ENCODE data around the gene SARDH. TPM values are rescaled to one million over a fixed set of nuclear protein-coding genes. Genes with fewer than 3 reads are reported as not detected.

The SARDH gene
- total and polyA plus RNA-seq, 2 of the 8 experiments (the other 6 are each of a cell fraction or from before 2014, with no cell fraction given) = 6.4 to 7.4 TPM

GRCh38 chr9:133614056-133614455 lies 124.1 kb downstream of the SARDH start:
- H3K23ac ChIP-seq (ENCODE audit: insufficient read length) = no peak overlapping the region
- H4K91ac ChIP-seq (replicated peaks; ENCODE audit: insufficient read length, low read length) = no peak overlapping the region
- no peaks in the 10 kb centered on the region for H3K79me2 ChIP-seq (ENCODE audit: control insufficient read depth in 1 of 2, insufficient read depth in 2 of 2, low read length in 2 of 2)
- no peak overlapping the region for H3K4me3 ChIP-seq (ENCODE audit: extremely low read depth in 1 of 4, insufficient read depth in 2 of 4, low read depth in 3 of 4, low read length in 4 of 4)
- no peak overlapping the region for H2BK120ac ChIP-seq (replicated peaks; ENCODE audit: low read depth, low read length)
- H3K9ac ChIP-seq (replicated peaks in 1 of 4; ENCODE audit: extremely low read depth in 1 of 4, low read depth in 3 of 4, low read length in 3 of 4) = no peak overlapping the region
- no peak overlapping the region for H3K4ac ChIP-seq (replicated peaks; ENCODE audit: insufficient read length, low read depth, low read length)
- H2AK5ac ChIP-seq (ENCODE audit: low read depth, low read length) = no peak overlapping the region
- H2AFZ ChIP-seq (ENCODE audit: low read length) = no peak overlapping the region
- H3K23me2 ChIP-seq (ENCODE audit: low read depth, low read length) = peaks cover under 1% of the 10 kb centered on the region; the same call in 1 of the 2 replicates
- H3K14ac ChIP-seq (ENCODE audit: insufficient read length) = no peak overlapping the region
- no peak overlapping the region for H3K27ac ChIP-seq (ENCODE audit: low read depth, low read length)
- ChIA-PET CTCF (ENCODE audit: partially characterized antibody) (interaction anchor here (0.9 to 1.5 kb wide), 4 partner anchors 9 to 103 kb away, joined by 3 to 6 read pairs (median 4); no protein-coding TSS in a partner anchor), POLR2A (ENCODE audit: partially characterized antibody) (interaction anchor here (1.5 kb wide), 1 partner anchor 51 kb away, joined by 3 read pairs; no protein-coding TSS in a partner anchor)
- no peak overlapping the region for H4K5ac ChIP-seq (ENCODE audit: insufficient read length, low read depth, low read length)
- no peak overlapping the region for H2BK12ac ChIP-seq (ENCODE audit: low read depth, low read length)
- DNase-seq (ENCODE audit: low read depth in 1 of 2, low spot score in 2 of 2) (no peak), FAIRE-seq (no peak)
- no peaks in the 10 kb centered on the region for H4K20me1 ChIP-seq (replicated peaks in 1 of 2; ENCODE audit: control insufficient read depth in 1 of 2, insufficient read depth in 2 of 2, low read length in 2 of 2)
- no peak overlapping the region for H3K18ac ChIP-seq (ENCODE audit: extremely low read depth, low read length)
- H3K4me1 ChIP-seq (replicated peaks in 1 of 4; ENCODE audit: control insufficient read depth in 3 of 4, insufficient read depth in 4 of 4, low read length in 3 of 4) = no peaks in the 10 kb centered on the region
- H3K4me2 ChIP-seq (ENCODE audit: insufficient read depth in 1 of 2, low read depth in 2 of 2, low read length in 2 of 2) = no peak overlapping the region
- 85% methylated on average over 10 of the region's 10 CpGs; no CpG with 5 or more reads in 1 of the 2 experiments for WGBS, 2 experiments (ENCODE audit: extremely low coverage in 1 of 2, insufficient coverage in 1 of 2, insufficient read length in 1 of 2, insufficient replicate concordance in 2 of 2, low coverage in 1 of 2, low lambda C conversion rate in 2 of 2, missing lambda C conversion rate in 1 of 2)
- H3K9me3 ChIP-seq (ENCODE audit: insufficient read depth in 2 of 2, low read depth in 1 of 2, low read length in 1 of 2) = no peaks in the 10 kb centered on the region
- no peaks in the 10 kb centered on the region for H3K36me3 ChIP-seq (ENCODE audit: control insufficient read depth in 2 of 4, insufficient read depth in 4 of 4, low read length in 3 of 4)
- no peak overlapping the region for H2BK20ac ChIP-seq (ENCODE audit: low read length)
- no peak overlapping the region for H4K8ac ChIP-seq (ENCODE audit: extremely low read depth, insufficient read depth, low read length)
- no peak overlapping the region for H2BK15ac ChIP-seq (ENCODE audit: low read length)
- H3K79me1 ChIP-seq (ENCODE audit: low read depth, low read length) = no peaks in the 10 kb centered on the region
- H3K56ac ChIP-seq (replicated peaks; ENCODE audit: insufficient read length, low read depth, low read length) = no peak overlapping the region
- no peak overlapping the region for H2BK5ac ChIP-seq (ENCODE audit: low read depth, low read length)
- peaks cover 0 to 9% (median 2%) of the 10 kb centered on the region in 4 experiments; a peak in 4 of 7 replicates for H3K27me3 ChIP-seq (replicated peaks in 1 of 4; ENCODE audit: control insufficient read depth in 3 of 4, extremely low read depth in 1 of 4, insufficient read depth in 3 of 4, low read length in 3 of 4)
- TF ChIP-seq SP4 (IDR thresholded peaks at IDR 0.05; ENCODE audit: low read length) (no peak), EP300 (IDR thresholded peaks at IDR 0.05; ENCODE audit: borderline replicate concordance in 1 of 2, low read depth in 2 of 2, low read length in 2 of 2) (no peak), NRF1 (IDR thresholded peaks at IDR 0.05; ENCODE audit: low read depth, low read length) (no peak), POLR2AphosphoS5 (IDR thresholded peaks at IDR 0.05; ENCODE audit: low read depth, low read length) (no peak), HDAC6 (IDR thresholded peaks at IDR 0.05; ENCODE audit: low read depth, low read length) (no peak), ATF3 (IDR thresholded peaks at IDR 0.05; ENCODE audit: insufficient read depth, low read depth, low read length) (no peak), BACH1 (IDR thresholded peaks at IDR 0.05; ENCODE audit: low read length) (no peak), SUZ12 (IDR thresholded peaks at IDR 0.05; ENCODE audit: low read length) (no peak), KDM4A (IDR thresholded peaks at IDR 0.05; ENCODE audit: low read depth, low read length, severe bottlenecking) (no peak), CTBP2 (IDR thresholded peaks at IDR 0.05; ENCODE audit: borderline replicate concordance, insufficient read depth, insufficient read length, low read length) (no peak), RNF2 (IDR thresholded peaks at IDR 0.05; ENCODE audit: borderline replicate concordance, low read depth, low read length, missing control alignments, poor library complexity, severe bottlenecking) (no peak), ASH2L (IDR thresholded peaks at IDR 0.05; ENCODE audit: low read length) (no peak), BRCA1 (IDR thresholded peaks at IDR 0.05; ENCODE audit: low read depth, low read length) (no peak), CEBPB (IDR thresholded peaks at IDR 0.05; ENCODE audit: low read depth, low read length) (no peak)
